ENCODE data around the gene SH2B3.

SH2B3 gene

DNA sequence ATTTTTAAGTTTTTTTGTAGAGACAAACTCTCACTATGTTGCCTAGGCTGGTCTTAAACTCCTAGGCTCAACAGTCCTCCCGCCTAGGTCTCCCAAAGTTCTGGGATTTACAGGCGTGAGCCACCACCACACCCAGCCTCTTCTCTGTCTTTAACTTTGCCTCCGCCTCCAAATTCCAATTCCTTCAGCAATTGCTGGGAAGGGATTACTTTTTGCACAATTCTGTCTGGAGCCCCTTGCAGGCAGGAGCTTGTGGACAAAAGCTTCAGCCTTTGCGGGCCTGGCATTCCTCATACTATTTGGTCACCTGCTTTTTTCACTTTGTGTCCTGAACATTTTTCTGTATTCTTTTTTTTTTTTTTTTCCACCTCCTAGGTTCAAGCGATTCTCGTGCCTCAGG lies 26.0 kb downstream of the SH2B3 start:
- DNase-seq = no peak
- Histone ChIP-seq H3K36me3 (no peaks in the 10 kb centered on the region), H3K4me3 (ENCODE audit: low read depth, low read length) (no peak overlapping the region), H3K27me3 (ENCODE audit: insufficient read depth, low read depth, severe bottlenecking) (no peaks in the 10 kb centered on the region), H3K9me3 (ENCODE audit: severe bottlenecking) (no peaks in the 10 kb centered on the region), H3K27ac (no peak overlapping the region)
- TF ChIP-seq, protein P1, sequence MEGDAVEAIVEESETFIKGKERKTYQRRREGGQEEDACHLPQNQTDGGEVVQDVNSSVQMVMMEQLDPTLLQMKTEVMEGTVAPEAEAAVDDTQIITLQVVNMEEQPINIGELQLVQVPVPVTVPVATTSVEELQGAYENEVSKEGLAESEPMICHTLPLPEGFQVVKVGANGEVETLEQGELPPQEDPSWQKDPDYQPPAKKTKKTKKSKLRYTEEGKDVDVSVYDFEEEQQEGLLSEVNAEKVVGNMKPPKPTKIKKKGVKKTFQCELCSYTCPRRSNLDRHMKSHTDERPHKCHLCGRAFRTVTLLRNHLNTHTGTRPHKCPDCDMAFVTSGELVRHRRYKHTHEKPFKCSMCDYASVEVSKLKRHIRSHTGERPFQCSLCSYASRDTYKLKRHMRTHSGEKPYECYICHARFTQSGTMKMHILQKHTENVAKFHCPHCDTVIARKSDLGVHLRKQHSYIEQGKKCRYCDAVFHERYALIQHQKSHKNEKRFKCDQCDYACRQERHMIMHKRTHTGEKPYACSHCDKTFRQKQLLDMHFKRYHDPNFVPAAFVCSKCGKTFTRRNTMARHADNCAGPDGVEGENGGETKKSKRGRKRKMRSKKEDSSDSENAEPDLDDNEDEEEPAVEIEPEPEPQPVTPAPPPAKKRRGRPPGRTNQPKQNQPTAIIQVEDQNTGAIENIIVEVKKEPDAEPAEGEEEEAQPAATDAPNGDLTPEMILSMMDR (IDR thresholded peaks at IDR 0.05; ENCODE audit: low read depth, low read length) = no peak

DNA sequence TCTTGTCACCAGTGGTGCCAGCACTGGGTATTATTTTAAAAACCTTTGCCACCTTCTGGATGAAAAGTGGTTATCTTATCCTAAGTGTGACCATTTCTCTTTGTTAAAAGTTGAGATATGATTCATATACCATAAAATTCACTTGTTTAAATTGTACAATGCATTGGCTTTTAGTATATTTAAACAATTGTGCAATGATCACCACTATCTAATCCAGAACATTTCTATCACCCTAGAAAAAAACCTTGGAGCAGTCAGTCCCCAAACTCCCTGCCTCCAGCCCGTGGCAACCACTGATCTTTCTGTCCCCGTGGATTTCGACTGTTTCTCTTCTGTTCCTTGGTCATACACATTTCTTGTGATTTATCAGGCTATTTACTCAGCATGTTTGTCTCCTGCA lies 28.3 kb downstream of the SH2B3 start:
- no peak for DNase-seq
- Histone ChIP-seq H3K4me3 (ENCODE audit: low read depth, low read length) (no peak overlapping the region), H3K27ac (no peak overlapping the region), H3K9me3 (ENCODE audit: severe bottlenecking) (no peaks in the 10 kb centered on the region), H3K36me3 (no peaks in the 10 kb centered on the region), H3K27me3 (ENCODE audit: insufficient read depth, low read depth, severe bottlenecking) (no peaks in the 10 kb centered on the region)
- TF ChIP-seq, protein P1 (IDR thresholded peaks at IDR 0.05; ENCODE audit: low read depth, low read length) = no peak

DNA sequence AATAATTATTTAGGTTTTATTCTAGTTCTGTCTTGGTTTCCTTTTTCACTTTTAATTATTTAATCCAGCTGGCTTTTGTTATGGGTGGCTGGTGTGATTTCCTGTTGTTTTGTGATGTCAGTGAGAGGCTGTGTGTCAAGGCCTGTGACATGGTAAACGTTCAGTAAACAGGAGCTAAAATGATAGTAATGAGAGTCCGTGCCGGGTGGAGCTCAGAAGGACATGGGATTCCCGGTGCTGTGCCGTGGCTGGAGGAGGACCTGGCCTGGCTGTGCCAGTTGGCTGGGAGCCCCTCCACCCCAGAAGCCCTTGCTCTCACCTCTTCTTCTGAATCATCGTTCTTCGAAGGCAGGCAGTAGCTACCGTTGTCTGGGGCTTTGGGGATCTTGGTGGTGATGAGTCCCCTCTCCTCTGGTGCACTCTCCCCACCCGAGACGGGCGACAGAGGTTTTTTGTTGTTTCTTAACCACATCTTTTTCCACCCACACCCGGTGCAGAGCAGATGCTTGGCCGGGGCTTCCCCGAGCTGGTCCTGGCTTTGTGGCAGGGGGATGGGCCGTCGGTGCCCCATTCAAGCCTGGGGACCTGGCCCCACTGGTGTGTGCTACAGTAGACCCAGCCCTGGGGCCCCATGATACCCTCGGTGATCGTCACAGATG lies 29.1 kb downstream of the SH2B3 start:
- Histone ChIP-seq H3K9me3 (ENCODE audit: severe bottlenecking) (no peaks in the 10 kb centered on the region), H3K4me3 (ENCODE audit: low read depth, low read length) (no peak overlapping the region), H3K36me3 (no peaks in the 10 kb centered on the region), H3K27ac (no peak overlapping the region), H3K27me3 (ENCODE audit: insufficient read depth, low read depth, severe bottlenecking) (no peaks in the 10 kb centered on the region)
- TF ChIP-seq, protein P1 (IDR thresholded peaks at IDR 0.05; ENCODE audit: low read depth, low read length) = no peak
- no peak for DNase-seq

DNA sequence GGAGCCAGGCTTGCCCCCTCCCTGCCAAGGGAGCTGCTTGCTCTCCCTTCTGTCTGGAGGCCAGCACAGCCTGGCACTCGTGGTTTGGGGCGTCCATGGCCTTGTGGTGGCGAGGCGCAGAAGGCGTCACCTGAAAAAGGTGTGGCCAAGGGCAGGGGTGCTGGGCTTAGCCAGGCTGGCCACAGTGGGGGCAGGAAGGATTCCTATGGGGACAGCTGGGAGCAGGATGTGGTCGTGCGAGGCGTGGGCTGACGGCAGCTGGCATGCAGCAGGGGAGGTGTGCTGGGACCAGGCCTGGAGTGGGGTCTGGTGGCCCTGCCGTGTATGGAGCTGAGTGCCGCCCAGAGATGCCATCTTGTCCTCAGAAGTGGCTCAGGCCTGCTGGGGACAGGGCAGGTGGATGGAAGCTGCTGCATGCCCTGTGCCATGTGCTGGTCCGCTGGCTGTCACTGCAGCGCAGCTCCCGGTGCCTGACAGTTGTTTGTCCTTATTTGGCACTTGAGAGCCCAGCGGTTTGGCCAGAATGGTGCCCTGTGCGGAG lies 30.0 kb downstream of the SH2B3 start:
- Histone ChIP-seq H3K4me3 (ENCODE audit: low read depth, low read length) (no peak overlapping the region), H3K36me3 (no peaks in the 10 kb centered on the region), H3K27me3 (ENCODE audit: insufficient read depth, low read depth, severe bottlenecking) (no peaks in the 10 kb centered on the region), H3K27ac (no peak overlapping the region), H3K9me3 (ENCODE audit: severe bottlenecking) (no peaks in the 10 kb centered on the region)
- no peak for DNase-seq
- TF ChIP-seq, protein P1 (IDR thresholded peaks at IDR 0.05; ENCODE audit: low read depth, low read length) = no peak

DNA sequence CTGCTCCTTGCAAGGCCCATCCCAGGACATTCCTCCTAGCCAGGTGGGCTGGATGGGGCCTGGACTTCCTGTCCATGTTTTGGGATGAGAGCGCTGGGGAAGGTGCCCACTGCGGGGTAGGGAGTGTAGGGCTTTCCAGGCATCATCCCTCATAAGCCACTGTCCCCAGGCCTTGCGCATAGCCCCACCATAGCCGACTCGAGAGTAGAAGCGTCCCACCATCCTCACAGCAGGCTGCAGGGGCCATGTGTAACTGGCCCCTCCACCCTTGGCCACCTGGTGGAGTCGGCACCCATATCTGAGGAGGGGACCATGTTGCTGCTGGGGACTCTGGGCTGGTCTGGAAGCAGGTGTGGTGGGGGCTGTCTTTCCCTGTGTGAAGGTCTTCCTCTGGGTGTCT lies 30.5 kb downstream of the SH2B3 start:
- no peak overlapping the region for H3K4me3 ChIP-seq (ENCODE audit: low read depth, low read length)
- no peaks in the 10 kb centered on the region for H3K27me3 ChIP-seq (ENCODE audit: insufficient read depth, low read depth, severe bottlenecking)
- no peaks in the 10 kb centered on the region for H3K9me3 ChIP-seq (ENCODE audit: severe bottlenecking)
- no peak for DNase-seq
- TF ChIP-seq, protein P1 (IDR thresholded peaks at IDR 0.05; ENCODE audit: low read depth, low read length) = no peak
- H3K27ac ChIP-seq = no peak overlapping the region
- H3K36me3 ChIP-seq = no peaks in the 10 kb centered on the region

DNA sequence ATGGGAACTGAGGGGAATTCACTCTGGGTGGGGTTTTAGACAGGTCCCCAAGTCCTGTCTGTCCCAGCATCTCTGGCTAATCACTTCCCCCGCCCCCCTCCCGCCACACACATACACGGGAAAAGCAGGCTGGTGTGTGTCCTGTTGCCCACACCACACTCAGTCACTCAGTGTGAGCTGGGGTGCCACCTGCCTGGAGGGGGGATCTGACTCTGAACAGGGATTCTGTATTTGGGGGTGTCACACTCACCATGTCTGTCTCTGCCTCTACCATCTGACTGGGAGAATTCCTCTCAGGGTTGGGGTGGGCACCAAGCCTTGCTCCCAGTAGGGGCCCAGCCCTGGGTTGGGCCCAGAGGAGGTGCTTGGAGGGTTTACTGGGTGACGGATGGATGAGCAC lies 31.1 kb downstream of the SH2B3 start:
- Histone ChIP-seq H3K27ac (no peak overlapping the region), H3K9me3 (ENCODE audit: severe bottlenecking) (no peaks in the 10 kb centered on the region), H3K36me3 (no peaks in the 10 kb centered on the region), H3K4me3 (ENCODE audit: low read depth, low read length) (no peak overlapping the region), H3K27me3 (ENCODE audit: insufficient read depth, low read depth, severe bottlenecking) (no peaks in the 10 kb centered on the region)
- no peak for DNase-seq
- TF ChIP-seq, protein P1 (IDR thresholded peaks at IDR 0.05; ENCODE audit: low read depth, low read length) = no peak

Data from WERI-Rb-1 (cell line).